Muscle layer of duodenum (tissue), 2 donors: ENCODE data around the gene TOMM70.

ENCODE experiments used
- H3K27ac ChIP-seq: one replicate; pipeline ENCODE4 v1.7.0; 2013; ENCODE audit warnings: mild to moderate bottlenecking, low read length
- H3K27me3 ChIP-seq: one replicate; pipeline ENCODE4 v1.7.0; 2013; ENCODE audit warnings: low read depth, mild to moderate bottlenecking, control low read depth, low read length
- H3K36me3 ChIP-seq, 2 donors: one replicate each; pipeline ENCODE4 v1.7.0; 2013; ENCODE audit warnings: low read length in 2 of 2, control low read depth in 1 of 2, mild to moderate bottlenecking in 1 of 2; ENCODE audit not compliant: insufficient read depth in 2 of 2, control insufficient read depth in 1 of 2
- H3K4me1 ChIP-seq, 2 donors: one replicate each; pipeline ENCODE4 v1.7.0; 2013; ENCODE audit warnings: low read length in 2 of 2, mild to moderate bottlenecking in 2 of 2, control low read depth in 1 of 2, moderate library complexity in 1 of 2; ENCODE audit not compliant: insufficient read depth in 2 of 2, control insufficient read depth in 1 of 2
- H3K4me3 ChIP-seq, 2 donors: one replicate each; pipeline ENCODE4 v1.7.0; 2013; ENCODE audit warnings: low read length in 2 of 2, low read depth in 1 of 2, mild to moderate bottlenecking in 1 of 2
- H3K9me3 ChIP-seq, 2 donors: one replicate each; pipeline ENCODE4 v1.7.0; 2013; ENCODE audit warnings: low read length in 2 of 2, control low read depth in 1 of 2, mild to moderate bottlenecking in 1 of 2; ENCODE audit not compliant: control insufficient read depth in 1 of 2
- donor health status: healthy.

The TOMM70 gene

GRCh38 chr3:100317912-100318311, 83.0 kb downstream of the TOMM70 start:
- peaks cover 12 to 22% of the 10 kb centered on the region in 2 donors for H3K36me3 ChIP-seq
- no peaks in the 10 kb centered on the region for H3K9me3 ChIP-seq
- H3K27me3 ChIP-seq: no peaks in the 10 kb centered on the region
- no peak overlapping the region for H3K27ac ChIP-seq
- no peak overlapping the region for H3K4me3 ChIP-seq
- H3K4me1 ChIP-seq: no peaks in the 10 kb centered on the region

GRCh38 chr3:100316641-100317069, 84.2 kb downstream of the TOMM70 start:
- H3K27ac ChIP-seq: no peak overlapping the region
- H3K4me1 ChIP-seq: no peaks in the 10 kb centered on the region
- H3K4me3 ChIP-seq: no peak overlapping the region
- peaks cover 16 to 22% of the 10 kb centered on the region in 2 donors for H3K36me3 ChIP-seq
- H3K9me3 ChIP-seq: no peaks in the 10 kb centered on the region
- H3K27me3 ChIP-seq: no peaks in the 10 kb centered on the region
